DND-41 (cell line): ENCODE measurements around the gene POR.

Source experiments
- EZH2 ChIP-seq: IDR thresholded peaks from 3 replicates; pipeline ENCODE4 v1.6.1; 2012; ENCODE audit warnings: borderline replicate concordance, low read depth, mild to moderate bottlenecking, moderate library complexity, low read length, inconsistent platforms; ENCODE audit not compliant: severe bottlenecking
- TF ChIP-seq, protein P1 (sequence below): IDR thresholded peaks from 2 replicates; pipeline ENCODE4 v1.5.1; 2012; ENCODE audit warnings: borderline replicate concordance, low read length, moderate library complexity, mild to moderate bottlenecking; ENCODE audit not compliant: poor library complexity, severe bottlenecking; ENCODE audit errors: extremely low read depth

DNA sequence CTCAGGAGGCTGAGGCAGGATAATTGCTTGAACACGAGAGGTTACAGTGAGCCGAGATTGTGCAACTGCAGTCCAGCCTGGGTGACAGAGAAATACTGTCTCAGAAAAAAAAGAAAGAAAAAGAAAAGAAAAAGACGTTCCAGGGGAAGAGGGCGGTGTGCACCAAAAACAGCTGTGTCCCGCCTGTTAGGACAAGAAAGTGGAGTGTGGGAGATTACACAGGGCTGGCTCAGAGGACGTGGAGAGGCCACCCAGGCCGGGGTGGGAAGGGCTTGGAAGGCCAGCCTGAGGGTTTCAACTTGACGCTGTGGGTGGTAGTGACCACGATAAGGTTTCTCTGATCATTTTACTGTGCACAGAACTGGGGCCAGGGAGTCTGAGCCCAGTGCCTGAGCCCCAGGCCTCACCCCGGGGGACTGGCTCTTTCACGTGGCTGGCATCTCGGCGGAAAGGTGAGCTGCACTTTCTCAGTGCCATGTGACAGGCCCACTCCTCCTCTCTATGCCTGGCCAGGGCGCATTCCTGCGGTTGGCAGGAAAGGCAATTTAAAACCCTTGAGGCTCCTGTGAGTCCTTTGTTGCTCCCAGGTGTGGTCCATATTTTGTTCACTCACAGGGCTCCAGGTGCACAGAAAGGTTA is 22.2 kb upstream of the POR start:
- TF ChIP-seq, protein P1, sequence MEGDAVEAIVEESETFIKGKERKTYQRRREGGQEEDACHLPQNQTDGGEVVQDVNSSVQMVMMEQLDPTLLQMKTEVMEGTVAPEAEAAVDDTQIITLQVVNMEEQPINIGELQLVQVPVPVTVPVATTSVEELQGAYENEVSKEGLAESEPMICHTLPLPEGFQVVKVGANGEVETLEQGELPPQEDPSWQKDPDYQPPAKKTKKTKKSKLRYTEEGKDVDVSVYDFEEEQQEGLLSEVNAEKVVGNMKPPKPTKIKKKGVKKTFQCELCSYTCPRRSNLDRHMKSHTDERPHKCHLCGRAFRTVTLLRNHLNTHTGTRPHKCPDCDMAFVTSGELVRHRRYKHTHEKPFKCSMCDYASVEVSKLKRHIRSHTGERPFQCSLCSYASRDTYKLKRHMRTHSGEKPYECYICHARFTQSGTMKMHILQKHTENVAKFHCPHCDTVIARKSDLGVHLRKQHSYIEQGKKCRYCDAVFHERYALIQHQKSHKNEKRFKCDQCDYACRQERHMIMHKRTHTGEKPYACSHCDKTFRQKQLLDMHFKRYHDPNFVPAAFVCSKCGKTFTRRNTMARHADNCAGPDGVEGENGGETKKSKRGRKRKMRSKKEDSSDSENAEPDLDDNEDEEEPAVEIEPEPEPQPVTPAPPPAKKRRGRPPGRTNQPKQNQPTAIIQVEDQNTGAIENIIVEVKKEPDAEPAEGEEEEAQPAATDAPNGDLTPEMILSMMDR = no peak
- no peak for TF ChIP-seq EZH2
